ENCODE measurements around the gene SAA4. TPM values are rescaled to one million over a fixed set of nuclear protein-coding genes. Genes with fewer than 3 reads are reported as not detected.

The SAA4 gene
- total and polyA plus RNA-seq, 2 experiments from 2014 or later: not detected

DNA sequence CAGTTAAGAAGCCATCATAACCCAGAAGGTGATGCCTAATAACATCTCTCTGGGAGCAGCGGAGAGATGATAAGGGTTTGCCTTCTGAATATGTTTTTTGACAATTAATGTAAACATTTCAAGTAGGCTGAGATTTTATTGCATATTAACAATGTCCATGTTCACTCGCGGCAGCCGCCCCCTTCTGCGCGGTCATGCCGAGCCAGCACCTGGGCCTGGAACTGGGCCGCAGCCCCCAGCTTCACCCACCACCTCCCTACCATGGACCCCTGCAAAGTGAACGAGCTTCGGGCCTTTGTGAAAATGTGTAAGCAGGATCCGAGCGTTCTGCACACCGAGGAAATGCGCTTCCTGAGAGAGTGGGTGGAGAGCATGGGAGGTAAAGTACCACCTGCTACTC, 25.1 kb upstream of the SAA4 start:
- H3F3A ChIP-seq (ENCODE audit: insufficient read depth): no peaks in the 10 kb centered on the region
- no peaks in the 10 kb centered on the region for H3K79me2 ChIP-seq (ENCODE audit: insufficient read depth)
- in situ Hi-C loops (cut with MboI): no loop called here
- H3K27me3 ChIP-seq (replicated peaks; ENCODE audit: insufficient read depth): peaks cover 13% of the 10 kb centered on the region
- no peaks in the 10 kb centered on the region for H3K4me1 ChIP-seq (ENCODE audit: insufficient read depth)
- no peak overlapping the region for H3K4me2 ChIP-seq (ENCODE audit: unreplicated experiment)
- H3K36me3 ChIP-seq (ENCODE audit: low read depth): no peaks in the 10 kb centered on the region
- no peak overlapping the region for H3K27ac ChIP-seq
- TF ChIP-seq EZH2phosphoT487 (IDR thresholded peaks at IDR 0.05; ENCODE audit: insufficient read depth, low read depth): no peak
- TF ChIP-seq EZH2 (IDR thresholded peaks at IDR 0.05; ENCODE audit: insufficient read depth, poor library complexity, severe bottlenecking): no peak
- H3K9me2 ChIP-seq (ENCODE audit: insufficient read depth): no peaks in the 10 kb centered on the region
- H3K4me3 ChIP-seq: no peak overlapping the region
- WGBS, 2 experiments (ENCODE audit: low coverage in 1 of 2, low lambda C conversion rate in 2 of 2, missing lambda C conversion rate in 2 of 2): 88 to 90% methylated on average over 14 of the region's 14 CpGs
- H3K9ac ChIP-seq: no peak overlapping the region
- no peak for DNase-seq
- H2AFZ ChIP-seq: no peak overlapping the region
- H3K9me3 ChIP-seq (ENCODE audit: low read depth): no peaks in the 10 kb centered on the region
- H4K20me1 ChIP-seq (ENCODE audit: insufficient read depth): no peaks in the 10 kb centered on the region

GRCh38 chr11:18259259-18259658, 22.7 kb upstream of the SAA4 start:
- Histone ChIP-seq H3K27me3 (replicated peaks; ENCODE audit: insufficient read depth) (peaks cover 14% of the 10 kb centered on the region), H2AFZ (no peak overlapping the region), H3K4me1 (ENCODE audit: insufficient read depth) (no peaks in the 10 kb centered on the region), H3K4me2 (ENCODE audit: unreplicated experiment) (no peak overlapping the region), H3F3A (ENCODE audit: insufficient read depth) (no peaks in the 10 kb centered on the region), H4K20me1 (ENCODE audit: insufficient read depth) (no peaks in the 10 kb centered on the region), H3K9me2 (ENCODE audit: insufficient read depth) (no peaks in the 10 kb centered on the region), H3K36me3 (ENCODE audit: low read depth) (no peaks in the 10 kb centered on the region), H3K79me2 (ENCODE audit: insufficient read depth) (no peaks in the 10 kb centered on the region), H3K4me3 (no peak overlapping the region), H3K9me3 (ENCODE audit: low read depth) (no peaks in the 10 kb centered on the region), H3K27ac (no peak overlapping the region), H3K9ac (no peak overlapping the region)
- DNase-seq: no peak
- TF ChIP-seq EZH2phosphoT487 (IDR thresholded peaks at IDR 0.05; ENCODE audit: insufficient read depth, low read depth) (no peak), EZH2 (IDR thresholded peaks at IDR 0.05; ENCODE audit: insufficient read depth, poor library complexity, severe bottlenecking) (no peak)
- in situ Hi-C loops (cut with MboI): no loop called here

GRCh38 chr11:18254781-18255361, 18.3 kb upstream of the SAA4 start:
- Histone ChIP-seq H3K27me3 (replicated peaks; ENCODE audit: insufficient read depth) (peaks cover 14% of the 10 kb centered on the region), H3K4me2 (ENCODE audit: unreplicated experiment) (no peak overlapping the region), H3K27ac (no peak overlapping the region), H3K9ac (no peak overlapping the region), H3K36me3 (ENCODE audit: low read depth) (no peaks in the 10 kb centered on the region), H3F3A (ENCODE audit: insufficient read depth) (no peaks in the 10 kb centered on the region), H4K20me1 (ENCODE audit: insufficient read depth) (no peaks in the 10 kb centered on the region), H3K9me3 (ENCODE audit: low read depth) (no peaks in the 10 kb centered on the region), H3K79me2 (ENCODE audit: insufficient read depth) (no peaks in the 10 kb centered on the region), H3K4me3 (no peak overlapping the region), H3K9me2 (ENCODE audit: insufficient read depth) (no peaks in the 10 kb centered on the region), H2AFZ (no peak overlapping the region), H3K4me1 (ENCODE audit: insufficient read depth) (no peaks in the 10 kb centered on the region)
- in situ Hi-C loops (cut with MboI): no loop called here
- WGBS, 2 experiments (ENCODE audit: low coverage in 1 of 2, low lambda C conversion rate in 2 of 2, missing lambda C conversion rate in 2 of 2): 26 to 30% methylated on average over 2 of the region's 2 CpGs
- DNase-seq: no peak
- no peak for TF ChIP-seq EZH2phosphoT487 (IDR thresholded peaks at IDR 0.05; ENCODE audit: insufficient read depth, low read depth)
- TF ChIP-seq EZH2 (IDR thresholded peaks at IDR 0.05; ENCODE audit: insufficient read depth, poor library complexity, severe bottlenecking): no peak

- WGBS, 2 experiments (ENCODE audit: low coverage in 1 of 2, low lambda C conversion rate in 2 of 2, missing lambda C conversion rate in 2 of 2): 61 to 65% methylated on average over 11 of the region's 11 CpGs
- in situ Hi-C loops (cut with MboI): no loop called here
- TF ChIP-seq EZH2 (IDR thresholded peaks at IDR 0.05; ENCODE audit: insufficient read depth, poor library complexity, severe bottlenecking) (no peak), EZH2phosphoT487 (IDR thresholded peaks at IDR 0.05; ENCODE audit: insufficient read depth, low read depth) (no peak)
These were observed 17.3 kb upstream of the SAA4 start for GRCh38 chr11:18253778-18254338.

More at GRCh38 chr11:18253778-18254338, 17.3 kb upstream of the SAA4 start:
- Histone ChIP-seq H3K9me3 (ENCODE audit: low read depth) (no peaks in the 10 kb centered on the region), H3K36me3 (ENCODE audit: low read depth) (no peaks in the 10 kb centered on the region), H3K4me2 (ENCODE audit: unreplicated experiment) (no peak overlapping the region), H4K20me1 (ENCODE audit: insufficient read depth) (no peaks in the 10 kb centered on the region), H2AFZ (no peak overlapping the region), H3K27ac (no peak overlapping the region), H3K4me3 (no peak overlapping the region), H3F3A (ENCODE audit: insufficient read depth) (no peaks in the 10 kb centered on the region), H3K27me3 (replicated peaks; ENCODE audit: insufficient read depth) (peaks cover 7% of the 10 kb centered on the region), H3K9me2 (ENCODE audit: insufficient read depth) (no peaks in the 10 kb centered on the region), H3K4me1 (ENCODE audit: insufficient read depth) (no peaks in the 10 kb centered on the region), H3K79me2 (ENCODE audit: insufficient read depth) (no peaks in the 10 kb centered on the region), H3K9ac (no peak overlapping the region)
- DNase-seq: no peak
